Naive thymus-derived CD4-positive, alpha-beta T cell (primary cell): ENCODE data around the gene UBP1. TPM values are rescaled to one million over a fixed set of nuclear protein-coding genes. Genes with fewer than 3 reads are reported as not detected.
A peak's percentile ranks its signal among the peaks of the same experiment; 100 is the strongest.

Experiments used
- ATAC-seq: fragments of 150-1000 bp; cut with Tn5 transposase; 2 replicates; pipeline ENCODE4 v1.10.0; 2021; ENCODE audit warnings: mild to moderate bottlenecking, moderate library complexity
- CTCF ChIA-PET: fragments of 350-600 bp; sonication (Branson Sonifier 250); formaldehyde crosslinking; loops from one replicate; lab custom pipeline; 2021; ENCODE audit warnings: antibody characterized with exemption; lab: Charles Lee
- POLR2A ChIA-PET: fragments of 350-600 bp; sonication (Branson Sonifier 250); formaldehyde crosslinking; loops from one replicate; lab custom pipeline; 2021; ENCODE audit warnings: antibody characterized with exemption, inconsistent platforms; lab: Charles Lee
- DNase-seq, 9 donors: peaks; one replicate each; pipeline versions ENCODE4 v3.0.0 to v3.0.0-alpha.2; 2020 to 2022; ENCODE audit warnings: mixed read lengths in 1 of 9
- H3K27ac ChIP-seq: one replicate; pipeline ENCODE4 v1.7.0; 2013; ENCODE audit warnings: mild to moderate bottlenecking, low read depth, low read length, moderate library complexity
- H3K27me3 ChIP-seq, 2 donors: one replicate each; pipeline ENCODE4 v1.7.0; 2013; ENCODE audit warnings: low read length in 2 of 2, mild to moderate bottlenecking in 2 of 2, moderate library complexity in 2 of 2; ENCODE audit not compliant: control insufficient read depth in 2 of 2, insufficient read depth in 2 of 2
- H3K36me3 ChIP-seq, 3 experiments: 1 replicate in 2 of 3; 2 replicates in 1 of 3; pipeline ENCODE4 v1.7.0; 2013; ENCODE audit warnings: low read length in 3 of 3, mild to moderate bottlenecking in 3 of 3, moderate library complexity in 1 of 3; ENCODE audit not compliant: insufficient read depth in 3 of 3, control insufficient read depth in 2 of 3
- H3K4me1 ChIP-seq, 2 donors: one replicate each; pipeline ENCODE4 v1.7.0; 2013; ENCODE audit warnings: low read length in 2 of 2, mild to moderate bottlenecking in 2 of 2, moderate library complexity in 1 of 2; ENCODE audit not compliant: control insufficient read depth in 2 of 2, insufficient read depth in 2 of 2
- H3K4me3 ChIP-seq: 2 replicates; pipeline ENCODE4 v1.7.0; 2013; ENCODE audit warnings: mild to moderate bottlenecking, low read length
- H3K9me3 ChIP-seq, 3 experiments: 1 replicate in 2 of 3; 2 replicates in 1 of 3; pipeline ENCODE4 v1.7.0; 2013; ENCODE audit warnings: low read length in 3 of 3; ENCODE audit not compliant: control insufficient read depth in 2 of 3
- H3K27ac Mint-ChIP-seq, 9 donors: one replicate each; pipeline ENCODE4 v1.8.0; 2020 to 2022; ENCODE audit warnings: mixed read lengths in 9 of 9, mild to moderate bottlenecking in 8 of 9, moderate library complexity in 5 of 9, inconsistent platforms in 2 of 9
- H3K27me3 Mint-ChIP-seq, 5 donors: one replicate each; pipeline ENCODE4 v1.8.0; 2021 to 2022; ENCODE audit warnings: mixed read lengths in 5 of 5, mild to moderate bottlenecking in 1 of 5
- H3K36me3 Mint-ChIP-seq, 5 donors: one replicate each; pipeline ENCODE4 v1.8.0; 2020 to 2022; ENCODE audit warnings: mixed read lengths in 5 of 5, mild to moderate bottlenecking in 3 of 5, inconsistent platforms in 1 of 5
- H3K4me1 Mint-ChIP-seq, 7 donors: one replicate each; pipeline ENCODE4 v1.8.0; 2020 to 2022; ENCODE audit warnings: mixed read lengths in 7 of 7, mild to moderate bottlenecking in 3 of 7, inconsistent platforms in 1 of 7
- H3K4me3 Mint-ChIP-seq, 10 donors: one replicate each; pipeline ENCODE4 v1.8.0; 2020 to 2022; ENCODE audit warnings: mild to moderate bottlenecking in 10 of 10, mixed read lengths in 10 of 10, moderate library complexity in 6 of 10, inconsistent platforms in 2 of 10
- H3K9me3 Mint-ChIP-seq, 11 donors: one replicate each; pipeline ENCODE4 v1.8.0; 2020 to 2022; ENCODE audit warnings: mixed read lengths in 11 of 11, mild to moderate bottlenecking in 4 of 11, inconsistent platforms in 1 of 11, moderate library complexity in 1 of 11
- intact Hi-C, 2 donors: fragments of 100-400 bp; cut with micrococcal nuclease; formaldehyde crosslinking; loops; one replicate each; pipeline ENCODE4 v1.15.1; 2023
- polyA plus RNA-seq, 2 donors: library from polyadenylated mRNA; unstranded; fragments of 300-500 nt; fragmentation: Illumina TruSeq; gene quantifications; one replicate each; pipeline ENCODE4 v1.2.3, GENCODE V29; 2021
- total RNA-seq, 6 experiments: library from RNA in 5 of 6; stranded (reverse) in 5 of 6; gene quantifications; 1 replicate in 5 of 6; 2 replicates in 1 of 6; pipeline ENCODE4 v1.2.3 and lab custom pipeline; 2021 to 2026

The UBP1 gene, protein sequence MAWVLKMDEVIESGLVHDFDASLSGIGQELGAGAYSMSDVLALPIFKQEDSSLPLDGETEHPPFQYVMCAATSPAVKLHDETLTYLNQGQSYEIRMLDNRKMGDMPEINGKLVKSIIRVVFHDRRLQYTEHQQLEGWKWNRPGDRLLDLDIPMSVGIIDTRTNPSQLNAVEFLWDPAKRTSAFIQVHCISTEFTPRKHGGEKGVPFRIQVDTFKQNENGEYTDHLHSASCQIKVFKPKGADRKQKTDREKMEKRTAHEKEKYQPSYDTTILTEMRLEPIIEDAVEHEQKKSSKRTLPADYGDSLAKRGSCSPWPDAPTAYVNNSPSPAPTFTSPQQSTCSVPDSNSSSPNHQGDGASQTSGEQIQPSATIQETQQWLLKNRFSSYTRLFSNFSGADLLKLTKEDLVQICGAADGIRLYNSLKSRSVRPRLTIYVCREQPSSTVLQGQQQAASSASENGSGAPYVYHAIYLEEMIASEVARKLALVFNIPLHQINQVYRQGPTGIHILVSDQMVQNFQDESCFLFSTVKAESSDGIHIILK
- total RNA-seq (100 to 1,000 TPM in 2 of 5 experiments, 10 to 100 TPM in 3; 61.4 to 116 (median 86.0) TPM), polyA plus RNA-seq (10 to 100 TPM in 1 of 2 donors, 1 to 10 TPM in 1; 9.9 to 12.3 TPM), total RNA-seq (lab: John Stamatoyannopoulos, UW) (88.4 reads per million, percentile 82 among the genes with 10 or more reads in this experiment)

DNA sequence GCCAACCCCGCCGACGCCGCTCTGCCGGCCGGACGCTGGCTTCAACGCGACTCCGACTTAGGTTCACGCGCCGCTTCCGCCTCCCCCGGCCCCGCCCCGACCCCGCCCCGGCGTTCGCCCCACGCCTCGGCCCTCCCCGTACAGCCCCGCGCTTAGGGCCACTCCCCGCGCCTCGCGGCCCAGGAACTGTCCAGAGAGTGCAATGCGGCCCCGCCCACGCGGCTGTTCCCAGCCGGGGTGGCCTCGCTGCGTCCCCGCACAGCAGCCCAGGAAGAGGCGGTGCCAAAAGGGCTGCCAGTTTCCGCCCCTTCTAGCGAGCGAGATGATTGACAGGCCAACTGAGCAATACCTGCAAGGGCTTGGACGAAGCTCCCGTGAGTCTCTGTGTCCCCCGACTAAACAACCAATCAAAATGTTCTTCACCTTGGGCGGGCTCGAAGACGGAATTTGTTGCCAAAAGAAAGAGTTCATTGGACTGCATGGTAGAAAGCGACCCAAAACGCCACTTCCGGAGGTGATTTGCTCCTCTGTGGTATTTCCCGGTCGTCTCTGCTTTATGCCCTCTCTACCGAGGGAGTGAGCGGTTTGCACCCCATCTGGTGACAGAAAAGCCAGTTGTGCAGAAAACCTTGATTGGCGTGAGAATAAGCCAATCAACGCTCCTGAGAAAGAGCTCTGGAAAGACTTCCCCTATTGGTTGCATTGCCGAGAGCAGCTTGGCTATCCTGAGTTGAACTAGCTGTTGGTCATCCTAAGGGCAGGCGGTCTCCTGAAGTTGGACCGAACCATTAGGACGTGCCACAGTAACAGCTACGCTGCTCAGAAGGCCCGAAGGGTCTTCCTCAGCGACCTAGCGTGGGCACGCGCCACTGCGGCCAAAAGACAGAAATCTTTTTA is at the start of gene UBP1:
UBP1 (minus strand) TSS at position 78 of the 897 bp plus-strand sequence. CDS start 557 bp downstream, outside the sequence.
- H3K4me1 ChIP-seq: peaks cover 30 to 35% of the 10 kb centered on the region in 2 donors
- H3K9me3 Mint-ChIP-seq: no peaks in the 10 kb centered on the region
- peak within 1 kb of the TSS; percentile 91 for H3K27ac ChIP-seq
- peaks cover 28 to 56% (median 53%) of the 10 kb centered on the region in 7 donors for H3K4me1 Mint-ChIP-seq
- no peaks in the 10 kb centered on the region for H3K9me3 ChIP-seq
- no peaks in the 10 kb centered on the region for H3K36me3 ChIP-seq
- H3K27ac Mint-ChIP-seq: peak within 1 kb of the TSS; percentile 99 to 100 (median 100)
- H3K4me3 Mint-ChIP-seq: peak within 1 kb of the TSS; percentile 93 to 100 (median 100)
- intact Hi-C loops: loop anchor here (1.0 to 10.0 kb wide), 13 partner anchors 278 to 1908 kb away; partner anchors contain the start of genes CLASP2 (in 2 of the 2), CNOT10 (in 2 of the 2), CRTAP (in 2 of the 2) and GPD1L (in 2 of the 2)
- H3K27me3 Mint-ChIP-seq: no peaks in the 10 kb centered on the region
- CTCF ChIA-PET: interaction anchor here (0.7 kb wide), 1 partner anchor 428 kb away, joined by 3 read pairs; no protein-coding TSS in a partner anchor
- POLR2A ChIA-PET: interaction anchor here (0.6 to 3.8 kb wide), 12 partner anchors 11 to 1016 kb away, joined by 3 to 21 read pairs (median 4); partner anchors contain the start of gene PDCD6IP
- DNase-seq: peak; percentile 90 to 99 (median 97)
- peak; percentile 91 for ATAC-seq
- peak within 1 kb of the TSS; percentile 82 for H3K4me3 ChIP-seq
- no peaks in the 10 kb centered on the region for H3K36me3 Mint-ChIP-seq
- H3K27me3 ChIP-seq: no peaks in the 10 kb centered on the region

GRCh38 chr3:33488683-33489082 is 48.5 kb upstream of the UBP1 start:
- H3K4me1 Mint-ChIP-seq: peaks cover 0 to 2% (median 0%) of the 10 kb centered on the region in 7 donors
- H3K27me3 Mint-ChIP-seq: no peaks in the 10 kb centered on the region
- H3K4me3 Mint-ChIP-seq: no peak overlapping the region
- no peaks in the 10 kb centered on the region for H3K4me1 ChIP-seq
- H3K9me3 ChIP-seq: no peaks in the 10 kb centered on the region
- peaks cover 0 to 5% (median 2%) of the 10 kb centered on the region in 11 donors for H3K9me3 Mint-ChIP-seq
- no peak for DNase-seq
- no peak overlapping the region for H3K27ac Mint-ChIP-seq
- ATAC-seq: no peak
- peaks cover 0 to 26% (median 22%) of the 10 kb centered on the region in 5 donors for H3K36me3 Mint-ChIP-seq
- ChIA-PET CTCF (no interaction called here), POLR2A (interaction anchor here (1.2 kb wide), 1 partner anchor 9 kb away, joined by 3 read pairs; no protein-coding TSS in a partner anchor)
- H3K36me3 ChIP-seq: no peaks in the 10 kb centered on the region
- no peak overlapping the region for H3K27ac ChIP-seq
- intact Hi-C loops: no loop called here
- H3K4me3 ChIP-seq: no peak overlapping the region
- H3K27me3 ChIP-seq: no peaks in the 10 kb centered on the region

DNA sequence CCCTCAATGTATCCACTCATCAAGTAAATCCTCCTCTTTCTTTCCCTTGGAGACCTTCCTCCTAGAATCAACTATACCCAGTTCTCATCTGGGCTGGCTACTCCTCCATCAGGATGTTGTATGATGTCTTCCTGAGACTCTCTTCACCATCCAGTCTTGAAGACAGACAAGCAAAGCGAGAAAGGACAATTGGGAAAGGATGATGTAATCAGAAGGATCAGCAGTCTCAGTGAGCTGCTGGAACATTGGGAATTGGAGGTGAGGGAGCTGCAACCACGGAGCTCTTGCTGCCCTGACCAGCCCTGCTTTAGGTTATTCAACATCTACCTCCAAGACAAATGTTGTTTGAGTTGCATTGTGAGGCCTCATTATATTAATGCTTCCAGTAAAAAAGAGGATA is 48.0 kb upstream of the UBP1 start:
- Histone ChIP-seq H3K4me3 (no peak overlapping the region), H3K36me3 (no peaks in the 10 kb centered on the region), H3K9me3 (no peaks in the 10 kb centered on the region), H3K27me3 (no peaks in the 10 kb centered on the region), H3K4me1 (no peaks in the 10 kb centered on the region), H3K27ac (no peak overlapping the region)
- DNase-seq: no peak
- intact Hi-C loops: no loop called here
- Mint-ChIP-seq H3K9me3 (peaks cover 0 to 5% (median 2%) of the 10 kb centered on the region in 11 donors), H3K27ac (no peak overlapping the region), H3K27me3 (no peaks in the 10 kb centered on the region), H3K4me1 (peaks cover 0 to 2% (median 0%) of the 10 kb centered on the region in 7 donors), H3K4me3 (no peak overlapping the region), H3K36me3 (peaks cover 0 to 26% (median 22%) of the 10 kb centered on the region in 5 donors)
- ATAC-seq: no peak
- ChIA-PET CTCF (no interaction called here), POLR2A (interaction anchor here (1.2 kb wide), 1 partner anchor 9 kb away, joined by 3 read pairs; no protein-coding TSS in a partner anchor)

- ATAC-seq (no peak), DNase-seq (no peak)
- peaks cover 0 to 6% (median 4%) of the 10 kb centered on the region in 11 donors for H3K9me3 Mint-ChIP-seq
- H3K4me3 ChIP-seq: no peak overlapping the region
- no peaks in the 10 kb centered on the region for H3K4me1 Mint-ChIP-seq
- no peak overlapping the region for H3K27ac ChIP-seq
- no peaks in the 10 kb centered on the region for H3K36me3 ChIP-seq
- H3K4me1 ChIP-seq: no peaks in the 10 kb centered on the region
- H3K4me3 Mint-ChIP-seq: no peak overlapping the region
- H3K27me3 Mint-ChIP-seq: no peaks in the 10 kb centered on the region
- no peaks in the 10 kb centered on the region for H3K9me3 ChIP-seq
- H3K27me3 ChIP-seq: no peaks in the 10 kb centered on the region
- POLR2A ChIA-PET: no interaction called here
- H3K27ac Mint-ChIP-seq: no peak overlapping the region
- CTCF ChIA-PET: no interaction called here
- intact Hi-C loops: no loop called here
- peaks cover 0 to 13% (median 11%) of the 10 kb centered on the region in 5 donors for H3K36me3 Mint-ChIP-seq
These were observed 41.9 kb upstream of the UBP1 start for GRCh38 chr3:33482111-33482521.

DNA sequence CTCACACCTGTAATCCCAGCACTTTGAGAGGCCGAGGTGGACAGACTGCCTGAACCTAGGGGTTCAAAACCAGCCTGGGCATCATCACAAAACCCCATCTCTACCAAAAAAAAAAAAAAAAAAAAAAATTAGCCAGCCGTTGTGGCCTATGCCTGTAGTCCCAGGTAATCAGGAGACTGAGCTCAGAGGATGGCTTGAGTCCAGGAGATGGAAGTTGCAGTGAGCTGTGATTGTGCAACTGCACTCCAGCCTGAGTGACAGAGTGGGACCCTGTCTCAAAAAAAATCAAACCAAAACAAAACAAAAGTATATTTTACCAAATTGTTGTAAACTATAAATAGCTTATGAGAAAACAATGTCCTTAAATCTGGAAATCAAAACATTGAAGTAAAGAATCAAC is 34.7 kb upstream of the UBP1 start:
- POLR2A ChIA-PET: interaction anchor here (1.2 kb wide), 1 partner anchor 33 kb away, joined by 3 read pairs; no protein-coding TSS in a partner anchor
- Mint-ChIP-seq H3K27ac (no peak overlapping the region), H3K9me3 (peaks cover 0 to under 1% (median 0%) of the 10 kb centered on the region in 11 donors), H3K4me1 (peaks cover 0 to 5% (median 0%) of the 10 kb centered on the region in 7 donors), H3K36me3 (peaks cover 0 to 5% (median 0%) of the 10 kb centered on the region in 5 donors), H3K4me3 (no peak overlapping the region), H3K27me3 (no peaks in the 10 kb centered on the region)
- H3K9me3 ChIP-seq: no peaks in the 10 kb centered on the region
- no peak for ATAC-seq
- H3K4me3 ChIP-seq: no peak overlapping the region
- H3K4me1 ChIP-seq: no peaks in the 10 kb centered on the region
- DNase-seq: no peak
- no peak overlapping the region for H3K27ac ChIP-seq
- H3K36me3 ChIP-seq: no peaks in the 10 kb centered on the region
- H3K27me3 ChIP-seq: no peaks in the 10 kb centered on the region
- CTCF ChIA-PET: interaction anchor here (0.6 kb wide), 1 partner anchor 103 kb away, joined by 6 read pairs; no protein-coding TSS in a partner anchor
- intact Hi-C loops: no loop called here

DNA sequence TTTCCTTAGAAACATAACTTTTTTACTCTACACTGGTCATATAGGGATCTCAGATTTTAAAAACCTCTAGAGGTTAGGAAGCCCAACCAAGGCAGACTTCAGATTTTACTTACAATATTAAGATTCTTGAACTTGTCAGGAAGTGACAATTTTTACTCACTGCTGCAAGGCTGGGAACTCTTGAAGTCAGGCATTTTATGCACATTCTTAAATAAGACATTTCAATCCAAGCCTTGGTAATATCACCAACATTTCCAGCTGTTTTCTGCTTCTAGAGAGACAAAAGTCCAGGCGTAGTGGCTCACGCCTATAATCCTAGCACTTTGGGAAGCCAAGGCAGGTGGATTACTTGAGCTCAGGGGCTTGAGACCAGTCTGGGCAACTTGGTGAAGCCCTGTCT is 33.6 kb upstream of the UBP1 start:
- no peak for DNase-seq
- POLR2A ChIA-PET: no interaction called here

More for the DNA sequence above, 33.6 kb upstream of the UBP1 start:
- Mint-ChIP-seq H3K9me3 (no peaks in the 10 kb centered on the region), H3K4me3 (no peak overlapping the region), H3K27ac (no peak overlapping the region), H3K27me3 (no peaks in the 10 kb centered on the region), H3K4me1 (peaks cover 0 to 5% (median 0%) of the 10 kb centered on the region in 7 donors), H3K36me3 (peaks cover 0 to 4% (median 0%) of the 10 kb centered on the region in 5 donors)
- ATAC-seq: no peak
- CTCF ChIA-PET: no interaction called here
- Histone ChIP-seq H3K27me3 (no peaks in the 10 kb centered on the region), H3K27ac (no peak overlapping the region), H3K36me3 (no peaks in the 10 kb centered on the region), H3K4me3 (no peak overlapping the region), H3K9me3 (no peaks in the 10 kb centered on the region), H3K4me1 (no peaks in the 10 kb centered on the region)
- intact Hi-C loops: no loop called here
